GM10847 (cell line): ENCODE measurements around the gene COQ10B.

Source experiments
- POLR2A ChIP-seq: IDR thresholded peaks from 2 replicates; pipeline ENCODE4 v1.6.1; 2011; ENCODE audit not compliant: insufficient read length; ENCODE audit errors: extremely low read depth

The COQ10B gene

GRCh38 chr2:197435598-197436420 lies 17.5 kb upstream of the COQ10B start:
- TF ChIP-seq POLR2A: no peak

DNA sequence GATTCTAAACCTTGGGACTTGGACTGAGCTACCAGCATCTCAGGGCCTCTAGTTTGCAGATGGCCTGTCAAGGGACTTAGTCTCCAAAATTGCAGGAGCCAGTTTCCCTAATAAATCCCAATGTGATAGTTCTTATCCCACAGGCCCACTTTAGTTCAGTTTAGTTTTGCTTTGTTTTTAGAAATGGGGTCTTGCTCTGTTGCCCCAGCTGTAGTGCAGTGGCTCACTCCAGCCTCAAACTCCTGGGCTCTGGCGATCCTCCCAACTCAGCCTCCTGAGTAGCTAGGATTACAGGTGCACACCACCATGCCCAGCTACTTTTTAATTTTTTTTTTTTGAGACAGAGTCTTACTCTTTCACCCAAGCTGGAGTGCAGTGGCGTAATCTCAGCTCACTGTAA lies 16.0 kb upstream of the COQ10B start:
- no peak for TF ChIP-seq POLR2A

DNA sequence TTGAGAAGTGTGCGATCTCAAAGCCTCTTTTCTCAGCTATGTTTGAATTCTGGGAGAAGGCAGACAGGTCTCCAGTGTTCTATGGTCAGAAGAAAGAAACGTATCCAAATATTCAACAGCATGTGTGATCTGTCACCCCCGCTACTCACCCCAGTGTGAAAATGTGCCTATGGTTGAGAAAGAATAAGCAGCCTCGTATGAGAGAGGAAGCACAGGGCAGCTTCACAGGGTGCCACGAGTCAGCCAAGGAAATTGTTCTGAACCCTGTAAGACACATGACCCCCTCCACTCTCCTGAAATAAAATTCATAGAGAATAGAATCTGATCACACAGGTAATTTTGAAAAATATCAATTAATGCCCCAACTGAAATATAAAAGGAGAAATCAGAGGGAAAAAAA lies 10.5 kb upstream of the COQ10B start:
- TF ChIP-seq POLR2A: no peak

DNA sequence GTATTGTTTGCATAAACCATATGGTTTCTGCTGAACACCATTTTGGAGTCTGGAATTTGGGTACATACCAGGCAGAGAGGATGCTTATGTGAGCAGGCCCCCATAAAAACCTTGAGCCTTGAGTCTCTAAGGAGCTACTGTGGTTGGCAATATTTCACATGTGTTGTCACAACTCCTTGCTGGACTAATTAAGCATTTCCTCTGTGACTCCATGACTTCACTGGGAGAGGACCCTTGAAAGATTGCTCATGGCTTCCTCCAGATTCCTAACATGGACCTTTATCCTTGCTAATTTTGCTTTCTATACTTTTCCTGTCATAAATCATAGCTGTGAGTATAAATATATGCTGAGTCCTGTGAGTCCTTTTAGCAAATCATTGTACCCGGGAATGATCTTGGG lies 7.6 kb upstream of the COQ10B start:
- no peak for TF ChIP-seq POLR2A

GRCh38 chr2:197446844-197447243 lies 6.5 kb upstream of the COQ10B start:
- no peak for TF ChIP-seq POLR2A

DNA sequence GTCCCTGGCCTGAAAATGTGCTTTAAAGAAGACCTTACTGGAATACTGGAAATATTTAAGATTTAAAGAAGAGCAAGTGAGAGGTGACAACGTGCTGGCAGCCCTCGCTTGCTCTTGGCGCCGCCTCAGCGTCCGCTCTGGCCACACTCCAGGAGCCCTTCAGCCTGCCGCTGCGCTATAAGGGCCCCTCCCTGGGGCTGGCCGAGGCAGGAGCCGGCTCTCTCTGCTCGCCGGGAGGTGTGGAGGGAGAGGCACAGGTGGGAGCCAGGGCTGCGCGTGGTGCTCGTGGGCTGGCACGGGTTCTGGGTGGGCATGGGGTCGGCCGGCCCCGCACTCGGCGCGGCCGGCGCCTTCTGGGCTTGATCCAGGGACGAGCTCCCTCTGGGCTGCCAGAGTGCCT lies 2.9 kb upstream of the COQ10B start:
- no peak for TF ChIP-seq POLR2A

GRCh38 chr2:197452754-197453122 lies 614 bp upstream of the COQ10B start:
- peak; percentile 49 for TF ChIP-seq POLR2A

- TF ChIP-seq POLR2A: no peak
These were observed 604 bp downstream of the COQ10B start for GRCh38 chr2:197453914-197454398.

DNA sequence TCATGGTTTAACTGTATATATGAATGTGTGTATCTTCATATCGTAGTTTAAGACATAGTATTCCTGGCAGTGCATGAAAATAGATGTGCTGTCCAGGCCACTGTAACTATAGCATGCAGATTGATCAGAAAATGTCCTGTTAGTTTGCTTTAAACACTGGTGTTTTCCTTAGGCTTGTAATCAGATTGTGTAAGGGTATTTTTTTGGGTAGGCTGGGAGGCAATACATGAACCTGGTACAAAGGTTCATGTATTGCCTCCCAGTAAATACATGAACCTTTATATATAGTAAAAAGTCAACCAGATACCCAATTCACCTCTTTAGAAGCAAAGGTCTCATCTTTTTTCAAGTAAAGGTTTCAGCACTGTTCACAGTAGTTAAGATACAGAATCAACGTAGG lies 1.6 kb downstream of the COQ10B start:
- TF ChIP-seq POLR2A: no peak

- no peak for TF ChIP-seq POLR2A
These were observed 2.1 kb downstream of the COQ10B start for GRCh38 chr2:197455428-197455827.

- no peak for TF ChIP-seq POLR2A
These were observed 7.3 kb downstream of the COQ10B start for GRCh38 chr2:197460649-197461048.

DNA sequence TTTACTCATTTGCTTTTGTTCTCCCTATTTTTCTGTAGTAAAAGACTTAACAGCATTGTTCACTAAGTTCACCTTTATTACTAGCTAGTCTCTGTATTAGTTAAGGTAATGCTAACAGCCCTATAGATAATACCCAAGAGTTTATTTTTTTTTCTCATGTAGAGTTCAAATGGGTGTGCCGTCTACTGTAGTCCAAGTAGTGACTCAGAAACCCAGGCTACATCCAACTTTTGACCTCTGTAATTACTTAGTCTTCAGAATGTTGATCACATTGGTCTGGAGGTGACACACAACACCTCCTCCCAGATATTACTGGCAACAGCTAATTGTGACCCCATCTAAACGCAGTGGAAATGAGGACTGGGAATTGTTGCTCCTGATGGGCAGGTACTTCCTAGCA lies 7.7 kb downstream of the COQ10B start:
- no peak for TF ChIP-seq POLR2A

DNA sequence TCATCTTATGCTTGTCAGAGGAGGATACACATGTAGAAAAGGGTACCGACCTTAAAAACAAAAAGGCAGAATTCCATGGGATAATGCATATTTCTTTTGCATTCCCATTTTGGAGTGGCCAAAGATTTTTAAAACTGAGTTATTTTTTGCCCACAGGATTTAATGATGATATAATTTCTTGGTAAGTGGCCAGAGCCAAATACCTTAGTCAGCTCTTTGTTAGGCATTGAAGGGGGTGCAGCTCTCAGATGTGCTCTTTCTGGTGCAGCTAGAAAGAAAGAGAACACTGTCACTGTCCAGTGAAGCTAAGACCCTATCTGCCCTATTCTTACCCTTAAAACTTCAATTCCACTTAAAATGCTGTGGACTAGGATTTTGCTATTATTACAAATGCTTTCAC lies 10.8 kb downstream of the COQ10B start:
- TF ChIP-seq POLR2A: no peak

GRCh38 chr2:197472166-197472565 lies 18.8 kb downstream of the COQ10B start:
- no peak for TF ChIP-seq POLR2A

GRCh38 chr2:197477797-197478196 lies 24.4 kb downstream of the COQ10B start:
- no peak for TF ChIP-seq POLR2A

GRCh38 chr2:197480165-197481036 lies 27.0 kb downstream of the COQ10B start:
- TF ChIP-seq POLR2A: no peak
